NOMO-1 treated with DMSO at 0.1 percent for 48 hours (cell line): Measurements from ENCODE around the gene FAM72B.
"Not testable (repeated sequence)": the region's sequence is repeated elsewhere in the genome, so short reads cannot be mapped to it uniquely, and the experiment has no call there.

Experiments
- DNase-seq: peaks from one replicate; lab custom pipeline; 2025; ENCODE audit not compliant: unreplicated experiment; lab: John Stamatoyannopoulos, UW

Gene FAM72B

DNA sequence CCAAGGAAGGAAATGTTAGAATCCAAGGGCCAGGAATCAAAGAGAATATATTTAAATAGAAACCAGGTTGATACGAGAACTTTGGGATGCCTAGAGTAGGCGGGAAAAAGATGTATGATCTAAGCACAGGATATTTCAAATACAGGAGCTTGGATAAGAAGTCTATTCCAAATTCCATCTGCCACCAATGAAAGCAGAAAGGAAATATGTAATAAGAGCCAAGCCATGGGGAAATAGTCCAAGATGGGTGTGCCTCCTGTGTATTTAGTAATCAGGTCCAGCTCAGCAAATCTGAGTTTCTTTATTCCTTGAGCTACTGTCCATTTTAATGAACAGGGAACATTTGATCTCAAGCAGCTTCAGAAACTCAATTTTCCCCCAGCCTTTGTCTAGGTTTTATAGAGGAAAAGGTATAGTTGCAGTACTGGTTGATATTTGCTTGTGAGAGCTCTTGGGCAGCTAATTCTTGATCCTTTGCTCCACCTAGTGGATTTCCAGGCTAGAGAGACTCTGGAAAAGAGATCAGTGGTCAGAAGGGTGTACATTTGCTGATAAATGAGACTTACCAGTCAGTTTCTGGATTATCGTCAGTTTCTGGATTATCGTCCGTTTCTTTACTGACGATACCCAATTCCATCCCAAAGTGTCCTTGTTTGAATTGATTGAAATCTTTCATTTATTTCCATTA lies 28.3 kb downstream of the FAM72B start:
- DNase-seq = not testable (repeated sequence)

DNA sequence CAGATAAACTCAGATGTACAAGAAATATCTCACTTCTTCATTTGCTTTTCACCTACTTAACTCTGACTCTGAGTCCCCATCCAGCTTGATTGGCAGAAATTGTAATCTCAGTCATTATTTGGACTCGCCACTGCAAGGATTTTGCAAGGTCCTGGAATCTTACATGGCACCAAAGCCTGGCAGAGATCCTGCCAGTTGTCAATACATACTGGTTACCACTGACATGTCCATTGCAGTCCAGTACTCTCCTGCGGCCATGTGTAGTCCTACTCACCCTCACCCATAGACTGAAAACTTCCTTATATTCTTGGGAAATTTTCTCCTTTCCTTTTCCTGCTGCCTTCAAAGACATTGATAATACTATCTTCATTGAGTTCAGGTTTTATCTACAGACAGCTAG lies 29.3 kb downstream of the FAM72B start:
- not testable (repeated sequence) for DNase-seq

DNA sequence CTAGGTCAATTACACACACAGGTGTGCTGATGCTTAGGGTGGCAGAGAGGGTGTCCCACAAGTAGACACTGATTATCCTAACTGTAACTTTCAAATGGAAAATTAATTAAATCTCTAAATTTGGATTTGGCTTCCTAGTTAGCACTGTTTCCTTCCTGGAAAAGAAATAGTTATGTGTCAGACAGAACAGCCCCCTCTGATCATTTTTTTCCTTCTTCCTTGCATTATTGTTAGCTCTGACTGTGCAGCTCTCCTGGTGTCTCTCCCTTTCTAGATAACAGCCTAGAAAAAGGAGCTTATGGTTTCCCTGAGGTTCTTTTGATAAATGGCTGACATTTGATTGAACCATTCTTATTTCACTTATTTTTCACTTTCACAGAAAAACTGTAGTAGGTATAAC lies 31.4 kb downstream of the FAM72B start:
- DNase-seq = not testable (repeated sequence)

- DNase-seq = not testable (repeated sequence)
These were observed 32.8 kb downstream of the FAM72B start for GRCh38 chr1:121151294-121151693.

GRCh38 chr1:121148489-121149190 lies 35.5 kb downstream of the FAM72B start:
- not testable (repeated sequence) for DNase-seq

DNA sequence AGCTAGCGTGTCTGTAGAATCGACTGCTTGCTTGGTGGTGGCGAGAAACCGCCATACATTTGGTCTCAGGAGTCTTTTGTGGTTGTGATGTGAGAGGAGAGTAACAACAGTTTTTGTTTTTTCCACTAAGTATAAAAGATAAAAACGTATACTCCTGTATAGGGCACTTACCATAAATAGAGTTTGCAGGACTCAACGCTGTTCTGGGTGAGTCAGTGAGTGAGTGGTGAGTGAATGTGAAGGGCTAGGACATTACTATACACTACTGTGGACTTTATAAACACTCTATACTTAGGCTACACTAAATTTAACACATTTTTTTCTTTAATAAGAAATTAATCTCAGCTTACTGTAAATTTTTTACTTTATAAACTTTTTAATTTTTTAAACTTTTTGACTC lies 43.7 kb downstream of the FAM72B start:
- DNase-seq = not testable (repeated sequence)

- not testable (repeated sequence) for DNase-seq
These were observed 52.6 kb downstream of the FAM72B start for GRCh38 chr1:121131494-121131893.

DNA sequence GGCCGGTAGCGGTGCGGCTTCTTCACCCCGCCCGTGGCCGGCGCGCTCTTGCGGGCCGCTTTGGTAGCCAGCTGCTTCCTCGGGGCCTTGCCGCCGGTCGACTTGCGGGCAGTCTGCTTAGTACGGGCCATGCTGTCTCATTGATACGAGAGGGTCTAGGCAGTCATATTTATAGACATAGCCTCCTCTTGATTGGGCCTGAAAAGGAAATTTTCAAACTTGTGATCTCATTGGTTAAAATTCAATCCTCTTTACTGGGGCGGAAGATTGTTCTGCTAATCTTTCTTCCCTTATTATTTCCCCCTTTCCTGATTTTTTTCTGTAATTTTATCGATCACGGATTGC lies 65.7 kb downstream of the FAM72B start:
- not testable (repeated sequence) for DNase-seq
